NCI-H1930 (cell line): ENCODE results near the gene KLK7.

Experiments used
- DNase-seq, 2 experiments: peaks; one replicate each; lab custom pipeline; 2025; lab: John Stamatoyannopoulos, UW

KLK7 gene

GRCh38 chr19:50933640-50934039, 50.1 kb downstream of the KLK7 start:
- no peak for DNase-seq

- no peak for DNase-seq
Observed at GRCh38 chr19:50932690-50933083, 51.0 kb downstream of the KLK7 start.

DNA sequence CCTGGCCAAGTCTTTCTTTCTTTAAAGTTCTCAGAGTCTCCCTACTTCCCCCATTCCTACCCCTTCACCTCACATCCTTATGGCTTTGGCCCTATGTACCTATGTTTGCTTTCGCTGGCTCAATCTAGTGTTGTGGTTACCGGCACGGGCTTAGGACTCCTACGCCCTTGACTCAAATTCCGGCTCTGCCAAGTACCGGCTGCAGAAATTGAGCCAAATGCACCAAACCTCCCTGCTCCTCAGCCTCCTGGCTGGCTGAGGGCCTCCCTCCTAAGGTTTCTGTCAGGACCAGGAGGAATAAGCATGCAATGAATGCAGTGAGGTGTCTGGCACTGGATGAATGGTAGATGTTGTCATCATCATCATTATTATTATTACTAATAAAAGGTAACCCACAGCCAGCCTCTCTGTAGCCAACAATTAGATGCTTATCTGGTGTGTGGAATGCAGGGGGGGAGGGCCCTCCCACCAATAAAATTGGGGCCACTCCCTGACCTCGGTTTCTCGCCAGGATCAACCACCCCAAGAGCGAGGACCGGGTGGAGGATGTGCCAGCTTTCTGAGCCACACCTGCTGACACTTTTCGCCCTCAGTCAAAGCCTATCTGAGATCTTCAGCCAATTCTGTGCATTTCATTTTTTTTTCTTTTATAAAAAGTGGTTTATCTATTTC, 51.6 kb downstream of the KLK7 start:
- no peak for DNase-seq

GRCh38 chr19:50931023-50931422, 52.7 kb downstream of the KLK7 start:
- DNase-seq = no peak

- peak; percentile 36 to 53 for DNase-seq
Observed at GRCh38 chr19:50928831-50929230, 54.9 kb downstream of the KLK7 start.
